HEK293 (cell line): Measurements from ENCODE around the gene PRELID3B.

ENCODE experiments used
- ZBTB20 ChIP-seq: fragments of 450-650 bp; formaldehyde crosslinking; IDR thresholded peaks from 2 replicates; pipeline ENCODE4 v1.5.1; 2016; ENCODE audit warnings: missing biosample characterization, missing genetic modification characterization
- TF ChIP-seq, protein P1 (sequence below): fragments of 450-650 bp; formaldehyde crosslinking; IDR thresholded peaks from 2 replicates; pipeline ENCODE4 v1.5.1; 2016; ENCODE audit warnings: missing biosample characterization, missing genetic modification characterization

DNA sequence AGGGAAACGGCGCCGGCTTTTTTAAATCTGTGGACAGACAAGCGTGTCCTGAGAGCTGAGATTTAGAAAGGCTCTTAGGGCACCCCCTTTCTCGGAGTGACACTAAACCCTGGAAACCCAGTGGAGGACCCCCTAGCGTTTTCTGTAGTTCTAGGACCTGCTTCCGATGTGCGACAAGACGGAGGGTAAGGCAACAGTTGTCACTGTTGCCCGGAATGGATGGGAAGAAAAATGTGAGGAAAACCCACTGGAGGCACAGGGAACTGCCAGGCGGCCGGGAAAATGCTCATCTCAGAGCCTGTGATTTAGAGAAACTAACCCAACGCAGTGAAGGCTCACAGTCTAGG lies 9.9 kb downstream of the PRELID3B start:
- TF ChIP-seq, protein P1, sequence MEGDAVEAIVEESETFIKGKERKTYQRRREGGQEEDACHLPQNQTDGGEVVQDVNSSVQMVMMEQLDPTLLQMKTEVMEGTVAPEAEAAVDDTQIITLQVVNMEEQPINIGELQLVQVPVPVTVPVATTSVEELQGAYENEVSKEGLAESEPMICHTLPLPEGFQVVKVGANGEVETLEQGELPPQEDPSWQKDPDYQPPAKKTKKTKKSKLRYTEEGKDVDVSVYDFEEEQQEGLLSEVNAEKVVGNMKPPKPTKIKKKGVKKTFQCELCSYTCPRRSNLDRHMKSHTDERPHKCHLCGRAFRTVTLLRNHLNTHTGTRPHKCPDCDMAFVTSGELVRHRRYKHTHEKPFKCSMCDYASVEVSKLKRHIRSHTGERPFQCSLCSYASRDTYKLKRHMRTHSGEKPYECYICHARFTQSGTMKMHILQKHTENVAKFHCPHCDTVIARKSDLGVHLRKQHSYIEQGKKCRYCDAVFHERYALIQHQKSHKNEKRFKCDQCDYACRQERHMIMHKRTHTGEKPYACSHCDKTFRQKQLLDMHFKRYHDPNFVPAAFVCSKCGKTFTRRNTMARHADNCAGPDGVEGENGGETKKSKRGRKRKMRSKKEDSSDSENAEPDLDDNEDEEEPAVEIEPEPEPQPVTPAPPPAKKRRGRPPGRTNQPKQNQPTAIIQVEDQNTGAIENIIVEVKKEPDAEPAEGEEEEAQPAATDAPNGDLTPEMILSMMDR, result peak; percentile 43; the same call in 1 of the 2 replicates
- TF ChIP-seq ZBTB20 (tag by site-specific recombination), result no peak
